ENCODE measurements around the gene BNC2.

GRCh38 chr9:16675131-16675530 is 195.3 kb downstream of the BNC2 start:
- TF ChIP-seq CTCF (conservative IDR thresholded peaks at IDR 0.05; ENCODE audit: low read length) (no peak), EZH2phosphoT487 (IDR thresholded peaks at IDR 0.05; ENCODE audit: borderline replicate concordance) (no peak)

All from Loucy (cell line).